NB4 (cell line): ENCODE measurements around the gene KCNQ1.

ENCODE experiments used
- DNase-seq: peaks from one replicate; pipeline ENCODE4 v3.0.0; 2010; ENCODE audit warnings: low read depth
- H3K4me3 ChIP-seq: one replicate; pipeline ENCODE4 v1.5.1; 2011; ENCODE audit warnings: mild to moderate bottlenecking, low read depth, low read length, moderate library complexity
- MYC ChIP-seq: IDR thresholded peaks from 2 replicates; pipeline ENCODE4 v1.6.1; 2011; ENCODE audit warnings: low read depth, low read length
- POLR2A ChIP-seq: IDR thresholded peaks from 2 replicates; pipeline ENCODE4 v1.6.1; 2011; ENCODE audit warnings: mild to moderate bottlenecking; ENCODE audit not compliant: insufficient read length; ENCODE audit errors: extremely low read depth
- TF ChIP-seq, protein P1 (sequence below): IDR thresholded peaks from 2 replicates; pipeline ENCODE4 v1.6.1; 2011; ENCODE audit warnings: low read depth, low read length
- TF ChIP-seq, protein P2 (sequence below): IDR thresholded peaks from one replicate; pipeline ENCODE4 v1.5.1; 2012; ENCODE audit warnings: low read depth, low read length

KCNQ1 gene

DNA sequence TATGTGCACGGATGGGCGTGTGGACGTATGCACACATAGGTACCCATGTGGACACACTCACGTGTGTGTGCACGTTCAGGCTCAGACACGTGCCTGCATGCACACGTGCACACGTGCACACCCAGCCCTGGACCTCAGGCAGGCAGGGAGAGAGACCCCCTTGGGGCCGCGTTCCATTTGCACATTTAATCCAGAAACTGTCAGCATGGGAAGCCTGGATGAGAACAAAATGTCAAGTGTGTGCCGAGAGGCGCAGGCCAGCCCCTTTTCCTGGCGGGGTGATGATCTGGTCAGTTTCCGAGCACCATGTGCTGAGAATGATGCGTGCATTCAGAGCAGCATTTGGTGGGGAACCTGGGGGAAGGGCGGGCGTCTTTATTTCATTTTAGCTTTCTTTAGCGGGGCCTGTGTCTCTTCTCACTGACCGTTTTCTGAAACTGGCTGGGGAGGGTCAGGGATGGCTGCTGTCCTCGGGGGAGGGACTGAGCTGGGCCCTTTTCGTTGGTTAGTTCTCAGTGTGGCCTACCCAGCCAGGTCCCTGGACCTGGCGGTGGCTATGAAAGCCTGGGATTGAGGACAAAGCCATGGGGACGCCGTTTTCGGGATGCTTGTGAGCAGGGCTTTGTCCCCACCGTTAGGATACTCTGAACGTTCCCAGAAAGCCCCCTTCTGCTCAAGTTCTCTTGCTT is 96.3 kb downstream of the KCNQ1 start:
- no peak for DNase-seq
- no peak overlapping the region for H3K4me3 ChIP-seq
- TF ChIP-seq, protein P1, sequence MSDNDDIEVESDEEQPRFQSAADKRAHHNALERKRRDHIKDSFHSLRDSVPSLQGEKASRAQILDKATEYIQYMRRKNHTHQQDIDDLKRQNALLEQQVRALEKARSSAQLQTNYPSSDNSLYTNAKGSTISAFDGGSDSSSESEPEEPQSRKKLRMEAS: no peak
- no peak for TF ChIP-seq MYC
- no peak for TF ChIP-seq POLR2A
- TF ChIP-seq, protein P2, sequence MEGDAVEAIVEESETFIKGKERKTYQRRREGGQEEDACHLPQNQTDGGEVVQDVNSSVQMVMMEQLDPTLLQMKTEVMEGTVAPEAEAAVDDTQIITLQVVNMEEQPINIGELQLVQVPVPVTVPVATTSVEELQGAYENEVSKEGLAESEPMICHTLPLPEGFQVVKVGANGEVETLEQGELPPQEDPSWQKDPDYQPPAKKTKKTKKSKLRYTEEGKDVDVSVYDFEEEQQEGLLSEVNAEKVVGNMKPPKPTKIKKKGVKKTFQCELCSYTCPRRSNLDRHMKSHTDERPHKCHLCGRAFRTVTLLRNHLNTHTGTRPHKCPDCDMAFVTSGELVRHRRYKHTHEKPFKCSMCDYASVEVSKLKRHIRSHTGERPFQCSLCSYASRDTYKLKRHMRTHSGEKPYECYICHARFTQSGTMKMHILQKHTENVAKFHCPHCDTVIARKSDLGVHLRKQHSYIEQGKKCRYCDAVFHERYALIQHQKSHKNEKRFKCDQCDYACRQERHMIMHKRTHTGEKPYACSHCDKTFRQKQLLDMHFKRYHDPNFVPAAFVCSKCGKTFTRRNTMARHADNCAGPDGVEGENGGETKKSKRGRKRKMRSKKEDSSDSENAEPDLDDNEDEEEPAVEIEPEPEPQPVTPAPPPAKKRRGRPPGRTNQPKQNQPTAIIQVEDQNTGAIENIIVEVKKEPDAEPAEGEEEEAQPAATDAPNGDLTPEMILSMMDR: no peak

GRCh38 chr11:2541881-2542361 is 97.1 kb downstream of the KCNQ1 start:
- no peak overlapping the region for H3K4me3 ChIP-seq
- TF ChIP-seq MYC (no peak), POLR2A (no peak)
- TF ChIP-seq, protein P1: no peak
- no peak for DNase-seq

GRCh38 chr11:2542406-2542805 is 97.6 kb downstream of the KCNQ1 start:
- H3K4me3 ChIP-seq: no peak overlapping the region
- no peak for DNase-seq
- TF ChIP-seq, protein P1: no peak
- TF ChIP-seq POLR2A (no peak), MYC (no peak)
- TF ChIP-seq, protein P2: no peak

DNA sequence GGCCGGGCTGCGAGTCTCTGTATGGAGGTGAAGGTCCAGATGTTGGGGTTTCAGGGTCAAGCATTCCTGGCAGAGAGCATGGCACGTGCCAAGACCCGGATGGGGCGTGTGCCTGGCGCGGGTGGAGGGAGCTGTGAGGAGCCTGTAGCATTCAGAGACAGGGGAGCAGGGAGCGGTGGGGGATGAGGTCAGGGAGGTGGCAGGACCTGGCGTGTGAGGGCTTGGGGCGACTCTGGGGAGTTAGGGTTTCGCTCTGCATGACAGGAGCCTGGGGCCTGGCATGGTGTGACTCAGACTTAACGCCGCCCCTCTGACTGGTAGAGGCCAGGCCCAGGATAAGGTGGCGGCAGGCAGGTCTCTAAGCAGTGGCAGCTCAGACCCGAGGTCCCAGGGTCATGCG is 103.0 kb downstream of the KCNQ1 start:
- TF ChIP-seq POLR2A (no peak), MYC (no peak)
- TF ChIP-seq, protein P2: no peak
- TF ChIP-seq, protein P1: no peak
- no peak for DNase-seq
- H3K4me3 ChIP-seq: no peak overlapping the region

DNA sequence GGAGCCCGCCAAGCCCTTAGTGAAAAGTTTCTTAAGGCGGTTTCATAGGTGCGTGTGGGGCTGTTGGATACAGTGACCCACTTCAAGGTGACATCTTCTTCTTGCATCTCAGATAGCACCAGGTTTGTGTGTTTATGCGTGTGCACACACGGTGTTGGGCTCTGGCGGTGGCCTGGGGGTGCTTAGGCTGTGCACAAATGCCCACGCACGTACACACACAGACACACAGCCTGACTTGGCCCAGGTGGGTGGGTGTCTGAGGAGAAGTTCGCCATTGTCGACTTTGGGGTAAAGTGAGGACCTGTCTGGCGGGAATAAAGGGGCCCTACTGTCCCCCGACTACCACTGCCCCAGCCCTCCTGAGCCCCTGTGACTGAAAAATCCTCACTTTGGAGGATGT is 103.8 kb downstream of the KCNQ1 start:
- TF ChIP-seq, protein P2: no peak
- DNase-seq: no peak
- no peak overlapping the region for H3K4me3 ChIP-seq

DNA sequence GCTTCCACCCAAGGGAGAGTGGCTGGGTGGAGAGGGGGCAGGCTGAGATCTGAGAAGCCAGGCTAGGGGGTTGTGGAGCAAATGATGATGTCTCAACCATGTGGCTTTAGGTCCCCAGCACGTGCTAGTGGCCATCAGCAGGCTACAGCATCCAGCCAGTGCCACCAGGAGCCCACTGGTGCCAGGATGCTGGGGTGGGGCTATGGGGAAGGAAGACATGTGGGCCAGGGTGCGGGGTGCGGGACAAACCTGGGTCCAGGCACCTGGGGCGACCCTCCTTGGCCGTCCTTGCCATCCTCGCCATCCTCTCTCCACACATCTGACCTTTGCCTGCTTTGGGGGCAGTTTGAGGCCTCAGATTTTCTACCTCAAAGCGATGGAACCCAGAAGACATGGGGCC is 104.3 kb downstream of the KCNQ1 start:
- H3K4me3 ChIP-seq: no peak overlapping the region
- TF ChIP-seq POLR2A (no peak), MYC (no peak)
- TF ChIP-seq, protein P1: no peak
- TF ChIP-seq, protein P2: no peak
- no peak for DNase-seq
